VCaP (cell line): ENCODE data around the gene ZEB2.

Source experiments
- H3K27ac ChIP-seq: fragments of 450-650 bp; 2 replicates; pipeline ENCODE4 v1.5.1; 2017
- CTCF ChIP-seq: fragments of 450-650 bp; conservative IDR thresholded peaks from 2 replicates; pipeline ENCODE4 v1.5.1; 2017; ENCODE audit warnings: mild to moderate bottlenecking, moderate library complexity

The ZEB2 gene

GRCh38 chr2:144426981-144427479 lies 92.9 kb downstream of the ZEB2 start:
- no peak for TF ChIP-seq CTCF
- no peak overlapping the region for H3K27ac ChIP-seq

GRCh38 chr2:144426355-144426754 lies 93.6 kb downstream of the ZEB2 start:
- no peak overlapping the region for H3K27ac ChIP-seq
- TF ChIP-seq CTCF: no peak

GRCh38 chr2:144424559-144425240 lies 95.2 kb downstream of the ZEB2 start:
- H3K27ac ChIP-seq: no peak overlapping the region
- TF ChIP-seq CTCF: no peak

GRCh38 chr2:144421606-144422510 lies 98.1 kb downstream of the ZEB2 start:
- no peak for TF ChIP-seq CTCF
- H3K27ac ChIP-seq: no peak overlapping the region

- no peak for TF ChIP-seq CTCF
These were observed 100.7 kb downstream of the ZEB2 start for GRCh38 chr2:144419218-144419617.

GRCh38 chr2:144415386-144415785 lies 104.5 kb downstream of the ZEB2 start:
- H3K27ac ChIP-seq: no peak overlapping the region
- no peak for TF ChIP-seq CTCF

More at GRCh38 chr2:144419218-144419617, 100.7 kb downstream of the ZEB2 start:
- no peak overlapping the region for H3K27ac ChIP-seq

GRCh38 chr2:144414324-144414845 lies 105.5 kb downstream of the ZEB2 start:
- H3K27ac ChIP-seq: no peak overlapping the region
- TF ChIP-seq CTCF: no peak
